Measurements from ENCODE around the gene GRHL1. TPM values are rescaled to one million over a fixed set of nuclear protein-coding genes. Genes with fewer than 3 reads are reported as not detected.

GRHL1 gene
- total RNA-seq, 1 experiment from 2014 or later, result 2.7 TPM

DNA sequence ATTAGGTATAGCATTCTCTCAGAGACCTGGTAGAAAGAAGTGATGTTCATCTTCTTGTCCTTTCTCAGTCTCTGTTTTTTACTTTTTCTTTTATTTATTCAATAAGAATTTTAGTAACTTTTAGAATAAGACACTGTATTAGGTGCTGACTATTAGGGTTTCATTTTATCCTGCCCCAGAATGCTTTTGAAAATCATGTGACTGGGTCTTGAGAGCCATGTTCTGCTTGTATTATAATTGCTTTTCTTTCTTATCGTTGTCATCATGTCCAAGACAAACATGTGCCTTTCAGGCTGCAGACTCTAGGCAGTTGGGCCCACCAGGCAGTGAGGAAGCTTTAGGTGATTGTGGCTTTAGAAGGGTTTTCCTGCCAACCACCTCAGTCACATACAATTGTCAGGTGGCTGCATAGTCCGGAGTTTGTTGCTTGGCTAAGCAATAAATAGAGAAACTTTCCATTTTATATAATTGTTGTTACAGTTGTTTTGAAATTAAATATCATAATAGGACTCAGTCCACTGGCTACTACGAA lies 15.1 kb downstream of the GRHL1 start:
- Mint-ChIP-seq H3K4me1 (no peaks in the 10 kb centered on the region), H3K27ac (no peak overlapping the region), H3K36me3 (no peaks in the 10 kb centered on the region), H3K4me3 (no peak overlapping the region), H3K27me3 (ENCODE audit: low read depth) (no peaks in the 10 kb centered on the region), H3K9me3 (no peaks in the 10 kb centered on the region)
- ChIA-PET POLR2A (no interaction called here), CTCF (no interaction called here)
- DNase-seq (ENCODE audit: low spot score), result no peak
- no peak for ATAC-seq
- no peak for TF ChIP-seq ZNF423 (CRISPR knock-in tag; IDR thresholded peaks at IDR 0.05)
- TF ChIP-seq NR3C1 (CRISPR knock-in tag; conservative IDR thresholded peaks at IDR 0.05; ENCODE audit: low read depth), result no peak
- TF ChIP-seq OVOL2 (CRISPR knock-in tag; IDR thresholded peaks at IDR 0.05; ENCODE audit: borderline replicate concordance), result no peak
- no peak for TF ChIP-seq ZMAT4 (CRISPR knock-in tag; IDR thresholded peaks at IDR 0.05)
- TF ChIP-seq ZNF121 (CRISPR knock-in tag; IDR thresholded peaks at IDR 0.05), result no peak
- TF ChIP-seq ZNF219 (CRISPR knock-in tag; IDR thresholded peaks at IDR 0.05; ENCODE audit: borderline replicate concordance), result no peak
- no peak for TF ChIP-seq E2F5 (CRISPR knock-in tag; IDR thresholded peaks at IDR 0.05)
- no peak for TF ChIP-seq ATF1 (CRISPR knock-in tag; IDR thresholded peaks at IDR 0.05)
- no peak for TF ChIP-seq MAX (CRISPR knock-in tag; IDR thresholded peaks at IDR 0.05)
- TF ChIP-seq FOXK1 (CRISPR knock-in tag; IDR thresholded peaks at IDR 0.05), result no peak
- TF ChIP-seq JAZF1 (CRISPR knock-in tag; IDR thresholded peaks at IDR 0.05), result no peak
- no peak for TF ChIP-seq PRRX2 (CRISPR knock-in tag; IDR thresholded peaks at IDR 0.05)
- TF ChIP-seq, protein P1, sequence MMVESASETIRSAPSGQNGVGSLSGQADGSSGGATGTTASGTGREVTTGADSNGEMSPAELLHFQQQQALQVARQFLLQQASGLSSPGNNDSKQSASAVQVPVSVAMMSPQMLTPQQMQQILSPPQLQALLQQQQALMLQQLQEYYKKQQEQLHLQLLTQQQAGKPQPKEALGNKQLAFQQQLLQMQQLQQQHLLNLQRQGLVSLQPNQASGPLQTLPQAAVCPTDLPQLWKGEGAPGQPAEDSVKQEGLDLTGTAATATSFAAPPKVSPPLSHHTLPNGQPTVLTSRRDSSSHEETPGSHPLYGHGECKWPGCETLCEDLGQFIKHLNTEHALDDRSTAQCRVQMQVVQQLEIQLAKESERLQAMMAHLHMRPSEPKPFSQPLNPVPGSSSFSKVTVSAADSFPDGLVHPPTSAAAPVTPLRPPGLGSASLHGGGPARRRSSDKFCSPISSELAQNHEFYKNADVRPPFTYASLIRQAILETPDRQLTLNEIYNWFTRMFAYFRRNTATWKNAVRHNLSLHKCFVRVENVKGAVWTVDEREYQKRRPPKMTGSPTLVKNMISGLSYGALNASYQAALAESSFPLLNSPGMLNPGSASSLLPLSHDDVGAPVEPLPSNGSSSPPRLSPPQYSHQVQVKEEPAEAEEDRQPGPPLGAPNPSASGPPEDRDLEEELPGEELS (CRISPR knock-in tag; IDR thresholded peaks at IDR 0.05), result no peak
- TF ChIP-seq ZNF263 (CRISPR knock-in tag; IDR thresholded peaks at IDR 0.05; ENCODE audit: low read depth), result no peak
- no peak for TF ChIP-seq SMAD3 (CRISPR knock-in tag; IDR thresholded peaks at IDR 0.05; ENCODE audit: borderline replicate concordance)
- TF ChIP-seq, protein P2, sequence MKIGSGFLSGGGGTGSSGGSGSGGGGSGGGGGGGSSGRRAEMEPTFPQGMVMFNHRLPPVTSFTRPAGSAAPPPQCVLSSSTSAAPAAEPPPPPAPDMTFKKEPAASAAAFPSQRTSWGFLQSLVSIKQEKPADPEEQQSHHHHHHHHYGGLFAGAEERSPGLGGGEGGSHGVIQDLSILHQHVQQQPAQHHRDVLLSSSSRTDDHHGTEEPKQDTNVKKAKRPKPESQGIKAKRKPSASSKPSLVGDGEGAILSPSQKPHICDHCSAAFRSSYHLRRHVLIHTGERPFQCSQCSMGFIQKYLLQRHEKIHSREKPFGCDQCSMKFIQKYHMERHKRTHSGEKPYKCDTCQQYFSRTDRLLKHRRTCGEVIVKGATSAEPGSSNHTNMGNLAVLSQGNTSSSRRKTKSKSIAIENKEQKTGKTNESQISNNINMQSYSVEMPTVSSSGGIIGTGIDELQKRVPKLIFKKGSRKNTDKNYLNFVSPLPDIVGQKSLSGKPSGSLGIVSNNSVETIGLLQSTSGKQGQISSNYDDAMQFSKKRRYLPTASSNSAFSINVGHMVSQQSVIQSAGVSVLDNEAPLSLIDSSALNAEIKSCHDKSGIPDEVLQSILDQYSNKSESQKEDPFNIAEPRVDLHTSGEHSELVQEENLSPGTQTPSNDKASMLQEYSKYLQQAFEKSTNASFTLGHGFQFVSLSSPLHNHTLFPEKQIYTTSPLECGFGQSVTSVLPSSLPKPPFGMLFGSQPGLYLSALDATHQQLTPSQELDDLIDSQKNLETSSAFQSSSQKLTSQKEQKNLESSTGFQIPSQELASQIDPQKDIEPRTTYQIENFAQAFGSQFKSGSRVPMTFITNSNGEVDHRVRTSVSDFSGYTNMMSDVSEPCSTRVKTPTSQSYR (CRISPR knock-in tag; IDR thresholded peaks at IDR 0.05), result no peak

DNA sequence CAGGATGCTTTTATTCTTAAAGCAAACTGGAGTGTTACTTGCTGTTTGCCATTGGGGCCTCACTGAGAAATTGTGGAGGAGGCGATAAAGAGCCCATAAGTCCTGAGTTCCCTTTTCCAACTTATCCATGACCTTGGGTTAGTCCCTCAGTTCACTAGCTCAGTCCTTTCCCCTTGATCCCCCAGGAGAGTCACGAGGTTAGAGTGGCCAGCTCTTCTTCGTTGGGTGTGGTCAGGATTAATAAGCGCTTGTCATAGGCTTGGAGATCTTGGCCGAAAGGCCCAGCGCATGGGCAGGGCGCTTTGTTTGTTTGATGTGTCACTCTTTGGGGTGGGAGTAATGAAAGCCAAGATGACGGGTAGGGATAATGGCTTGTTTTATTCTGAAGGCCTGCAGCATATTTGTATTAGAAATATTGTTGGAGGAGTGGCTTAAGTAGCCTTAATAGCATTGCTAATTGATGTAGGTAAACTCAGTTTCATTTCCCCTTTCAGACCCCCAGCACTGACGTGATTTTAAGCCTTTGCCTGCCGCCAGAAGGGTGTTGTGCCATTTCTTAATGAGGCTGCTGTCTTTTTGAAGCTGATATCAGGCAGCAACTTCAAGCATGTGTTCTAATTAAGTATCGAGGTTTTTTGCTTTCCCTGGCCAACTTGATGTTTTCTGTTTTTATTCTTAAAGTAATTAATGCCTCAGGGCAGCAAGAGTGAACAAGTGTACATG lies 15.7 kb downstream of the GRHL1 start:
- POLR2A ChIA-PET, result no interaction called here
- Mint-ChIP-seq H3K9me3 (no peaks in the 10 kb centered on the region), H3K4me1 (no peaks in the 10 kb centered on the region), H3K36me3 (no peaks in the 10 kb centered on the region), H3K4me3 (no peak overlapping the region), H3K27ac (no peak overlapping the region), H3K27me3 (ENCODE audit: low read depth) (no peaks in the 10 kb centered on the region)
- ATAC-seq (no peak), DNase-seq (ENCODE audit: low spot score) (no peak)
- CTCF ChIA-PET, result interaction anchor here (5.8 kb wide), 1 partner anchor 17 kb away, joined by 50 read pairs; no protein-coding TSS in a partner anchor
- TF ChIP-seq MYBL2 (CRISPR knock-in tag; IDR thresholded peaks at IDR 0.05) (no peak), MAX (CRISPR knock-in tag; IDR thresholded peaks at IDR 0.05) (no peak), E2F4 (CRISPR knock-in tag; IDR thresholded peaks at IDR 0.05; ENCODE audit: borderline replicate concordance, low read depth) (no peak), FOXP1 (CRISPR knock-in tag; IDR thresholded peaks at IDR 0.05; ENCODE audit: borderline replicate concordance) (no peak), NFE2L1 (CRISPR knock-in tag; IDR thresholded peaks at IDR 0.05) (no peak), ZNF396 (CRISPR knock-in tag; IDR thresholded peaks at IDR 0.05; ENCODE audit: borderline replicate concordance) (no peak), ZNF416 (CRISPR knock-in tag; IDR thresholded peaks at IDR 0.05) (no peak), ATF2 (CRISPR knock-in tag; IDR thresholded peaks at IDR 0.05; ENCODE audit: borderline replicate concordance, low read depth) (no peak), CBFB (CRISPR knock-in tag; IDR thresholded peaks at IDR 0.05; ENCODE audit: low read depth) (no peak), SOX15 (CRISPR knock-in tag; IDR thresholded peaks at IDR 0.05) (no peak), JUN (CRISPR knock-in tag; IDR thresholded peaks at IDR 0.05) (no peak), CREB1 (CRISPR knock-in tag; IDR thresholded peaks at IDR 0.05) (no peak)
